Smooth muscle cell (in vitro differentiated cells): Measurements from ENCODE around the gene REM2. TPM values are rescaled to one million over a fixed set of nuclear protein-coding genes. Genes with fewer than 3 reads are reported as not detected.

Source experiments
- DNase-seq: peaks from one replicate; lab custom pipeline; 2025; ENCODE audit not compliant: unreplicated experiment; lab: John Stamatoyannopoulos, UW
- H2AFZ ChIP-seq: fragments of 200-600 bp; sonication (generic); 2 replicates; pipeline ENCODE4 v1.6.0; 2016; ENCODE audit warnings: antibody characterized with exemption, low read depth, mild to moderate bottlenecking
- H3F3A ChIP-seq: fragments of 200-600 bp; sonication (generic); 2 replicates; pipeline ENCODE4 v1.6.0; 2017; ENCODE audit warnings: antibody characterized with exemption, low read depth
- H3K27ac ChIP-seq: fragments of 200-600 bp; sonication (generic); 2 replicates; pipeline ENCODE4 v1.5.1; 2016; ENCODE audit warnings: low read depth, mild to moderate bottlenecking
- H3K27me3 ChIP-seq: fragments of 200-600 bp; sonication (generic); 2 replicates; pipeline ENCODE4 v1.6.1; 2016; ENCODE audit warnings: low read depth, mild to moderate bottlenecking
- H3K36me3 ChIP-seq: fragments of 200-600 bp; sonication (generic); 2 replicates; pipeline ENCODE4 v1.5.1; 2016; ENCODE audit warnings: low read depth
- H3K4me1 ChIP-seq: fragments of 200-600 bp; sonication (generic); 2 replicates; pipeline ENCODE4 v1.5.1; 2016; ENCODE audit warnings: low read depth
- H3K4me2 ChIP-seq: fragments of 200-600 bp; sonication (generic); 2 replicates; pipeline ENCODE4 v1.6.0; 2016; ENCODE audit warnings: mild to moderate bottlenecking
- H3K4me3 ChIP-seq: fragments of 200-600 bp; sonication (generic); 2 replicates; pipeline ENCODE4 v1.5.1; 2016; ENCODE audit warnings: mild to moderate bottlenecking
- H3K79me2 ChIP-seq: fragments of 200-600 bp; sonication (generic); 2 replicates; pipeline ENCODE4 v1.6.0; 2016; ENCODE audit warnings: low read depth, mild to moderate bottlenecking
- H3K9ac ChIP-seq: fragments of 200-600 bp; sonication (generic); 2 replicates; pipeline ENCODE4 v1.6.0; 2016; ENCODE audit warnings: low read depth
- H3K9me3 ChIP-seq: fragments of 200-600 bp; sonication (generic); replicated peaks from 2 replicates; pipeline ENCODE4 v1.5.1; 2016; ENCODE audit warnings: low read depth
- H4K20me1 ChIP-seq: fragments of 200-600 bp; sonication (generic); 2 replicates; pipeline ENCODE4 v1.6.0; 2016; ENCODE audit warnings: low read depth
- CTCF ChIP-seq: fragments of 200-600 bp; sonication (generic); IDR thresholded peaks from 2 replicates; pipeline ENCODE4 v1.5.1; 2017; ENCODE audit warnings: borderline replicate concordance, mild to moderate bottlenecking, antibody characterized with exemption; ENCODE audit not compliant: insufficient read depth, poor library complexity, severe bottlenecking
- WGBS: methylation state at CpG from one replicate; pipeline ENCODE4 v1.1.7; 2016; ENCODE audit warnings: low lambda C conversion rate; 5-methylcytosine and 5-hydroxymethylcytosine counted together
- polyA plus RNA-seq: library from polyadenylated mRNA; unstranded; fragments of >200 nt; fragmentation: Nextera tagmentation; extraction: Ambion mirVana; gene quantifications from 2 replicates; pipeline ENCODE4 v1.2.1, GENCODE V29; 2016
- total RNA-seq: library from RNA; depleted of rRNA; stranded (reverse); fragments of >200 nt; gene quantifications from 2 replicates; pipeline ENCODE4 v1.2.3, GENCODE V29; 2014

REM2 gene
- total and polyA plus RNA-seq, 2 experiments from 2014 or later = 1.6 to 2.6 TPM

GRCh38 chr14:22877000-22877501, 6.0 kb upstream of the REM2 start:
- peaks cover 6% of the 10 kb centered on the region for H3K4me1 ChIP-seq
- H3K27ac ChIP-seq = no peak overlapping the region
- H3K9ac ChIP-seq = no peak overlapping the region
- no peak overlapping the region for H3K4me2 ChIP-seq
- no peak overlapping the region for H3K4me3 ChIP-seq
- H3F3A ChIP-seq = no peaks in the 10 kb centered on the region
- no peak for TF ChIP-seq CTCF
- no peaks in the 10 kb centered on the region for H3K9me3 ChIP-seq
- over 99% methylated on average over 21 of the region's 22 CpGs for WGBS
- H3K79me2 ChIP-seq = peaks cover 12% of the 10 kb centered on the region
- no peaks in the 10 kb centered on the region for H4K20me1 ChIP-seq
- H2AFZ ChIP-seq = no peak overlapping the region
- no peaks in the 10 kb centered on the region for H3K27me3 ChIP-seq
- no peaks in the 10 kb centered on the region for H3K36me3 ChIP-seq
- DNase-seq = no peak

GRCh38 chr14:22878271-22879246, 4.5 kb upstream of the REM2 start:
- H3K79me2 ChIP-seq = peaks cover 4% of the 10 kb centered on the region
- no peak overlapping the region for H3K4me2 ChIP-seq
- H3K36me3 ChIP-seq = no peaks in the 10 kb centered on the region
- H3K9me3 ChIP-seq = no peaks in the 10 kb centered on the region
- H3K4me1 ChIP-seq = peaks cover 11% of the 10 kb centered on the region
- no peak overlapping the region for H3K9ac ChIP-seq
- H2AFZ ChIP-seq = no peak overlapping the region
- no peaks in the 10 kb centered on the region for H3K27me3 ChIP-seq
- no peaks in the 10 kb centered on the region for H3F3A ChIP-seq
- H3K27ac ChIP-seq = no peak overlapping the region
- H3K4me3 ChIP-seq = no peak overlapping the region
- no peaks in the 10 kb centered on the region for H4K20me1 ChIP-seq
- no peak for DNase-seq
- no peak for TF ChIP-seq CTCF
- 91% methylated on average over 8 of the region's 8 CpGs for WGBS

DNA sequence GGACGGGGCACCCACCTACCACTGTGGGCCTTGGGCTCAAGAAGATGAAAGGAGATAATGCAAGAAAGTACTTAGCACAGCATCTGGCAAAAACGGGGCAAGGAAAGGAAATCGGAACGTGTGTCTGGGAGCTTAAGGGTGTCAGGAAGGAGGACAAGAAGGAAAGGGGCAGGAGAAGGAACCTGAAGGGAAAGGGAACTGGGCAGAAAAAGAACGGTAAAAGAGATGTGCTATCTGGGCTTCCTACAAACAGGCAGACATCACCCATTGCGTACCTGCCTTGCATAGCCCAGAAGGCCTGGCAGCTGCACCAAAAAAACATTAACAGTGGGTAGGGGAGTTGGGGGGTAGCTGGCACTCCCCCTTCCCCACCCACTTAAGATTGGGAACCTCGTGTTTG, 958 bp upstream of the REM2 start:
- no peak overlapping the region for H3K4me2 ChIP-seq
- H3K79me2 ChIP-seq = no peaks in the 10 kb centered on the region
- no peak overlapping the region for H3K4me3 ChIP-seq
- WGBS = 77% methylated on average over 7 of the region's 7 CpGs
- H3K27me3 ChIP-seq = no peaks in the 10 kb centered on the region
- H3K4me1 ChIP-seq = peaks cover 15% of the 10 kb centered on the region
- H3F3A ChIP-seq = peaks cover 10% of the 10 kb centered on the region
- DNase-seq = no peak
- no peaks in the 10 kb centered on the region for H3K36me3 ChIP-seq
- no peak overlapping the region for H2AFZ ChIP-seq
- no peaks in the 10 kb centered on the region for H3K9me3 ChIP-seq
- TF ChIP-seq CTCF = no peak
- H4K20me1 ChIP-seq = no peaks in the 10 kb centered on the region
- H3K27ac ChIP-seq = no peak overlapping the region
- no peak overlapping the region for H3K9ac ChIP-seq
